H9 (cell line): ENCODE measurements around the gene MRAP. TPM values are rescaled to one million over a fixed set of nuclear protein-coding genes. Genes with fewer than 3 reads are reported as not detected.
A peak's percentile ranks its signal among the peaks of the same experiment; 100 is the strongest.

Experiments used
- DNase-seq: peaks from one replicate; pipeline ENCODE4 v3.0.0-alpha.2; 2017
- H2AFZ ChIP-seq: one replicate; pipeline ENCODE4 v1.6.1; 2013; ENCODE audit warnings: mild to moderate bottlenecking, low read length, control low read depth, moderate library complexity
- H2AK5ac ChIP-seq: 2 replicates; pipeline ENCODE4 v1.6.1; 2013; ENCODE audit warnings: low read length, control low read depth, mixed read lengths; ENCODE audit not compliant: insufficient read length
- H2BK120ac ChIP-seq: one replicate; pipeline ENCODE4 v1.6.1; 2013; ENCODE audit warnings: low read depth, mild to moderate bottlenecking, low read length, control low read depth, inconsistent platforms; ENCODE audit not compliant: poor library complexity, severe bottlenecking
- H2BK12ac ChIP-seq: 2 replicates; pipeline ENCODE4 v1.6.1; 2013; ENCODE audit warnings: low read length, control low read depth, mixed read lengths, low read depth; ENCODE audit not compliant: insufficient read length
- H2BK15ac ChIP-seq: 2 replicates; pipeline ENCODE4 v1.6.1; 2013; ENCODE audit warnings: low read depth, low read length, control low read depth
- H2BK20ac ChIP-seq: one replicate; pipeline ENCODE4 v1.6.1; 2013; ENCODE audit warnings: low read depth, mild to moderate bottlenecking, low read length, control low read depth, inconsistent platforms; ENCODE audit not compliant: poor library complexity, severe bottlenecking
- H2BK5ac ChIP-seq: 2 replicates; pipeline ENCODE4 v1.6.1; 2013; ENCODE audit warnings: low read length, control low read depth, mixed read lengths; ENCODE audit not compliant: insufficient read length
- H3K14ac ChIP-seq: 2 replicates; pipeline ENCODE4 v1.6.1; 2013; ENCODE audit warnings: low read length, control low read depth; ENCODE audit not compliant: insufficient read depth
- H3K18ac ChIP-seq: 2 replicates; pipeline ENCODE4 v1.6.1; 2013; ENCODE audit warnings: low read depth, mild to moderate bottlenecking, mixed read lengths, low read length, control low read depth; ENCODE audit not compliant: insufficient read length
- H3K23ac ChIP-seq: 2 replicates; pipeline ENCODE4 v1.6.1; 2013; ENCODE audit warnings: low read length, control low read depth, mixed read lengths, low read depth; ENCODE audit not compliant: insufficient read length
- H3K23me2 ChIP-seq: 2 replicates; pipeline ENCODE4 v1.6.1; 2013; ENCODE audit warnings: low read depth, mild to moderate bottlenecking, mixed read lengths, low read length, control low read depth; ENCODE audit not compliant: insufficient read length, poor library complexity, severe bottlenecking
- H3K27ac ChIP-seq: 2 replicates; pipeline ENCODE4 v1.5.1; 2013; ENCODE audit warnings: low read length, control low read depth, mixed read lengths, low read depth; ENCODE audit not compliant: insufficient read length
- H3K27me3 ChIP-seq: 2 replicates; pipeline ENCODE4 v1.6.1; 2013; ENCODE audit warnings: low read length, control low read depth, inconsistent platforms; ENCODE audit not compliant: insufficient read depth
- H3K4ac ChIP-seq: 2 replicates; pipeline ENCODE4 v1.6.1; 2013; ENCODE audit warnings: low read depth, mild to moderate bottlenecking, control low read depth, inconsistent platforms, low read length, moderate library complexity
- H3K4me1 ChIP-seq: 2 replicates; pipeline ENCODE4 v1.6.1; 2013; ENCODE audit warnings: low read length, control low read depth, inconsistent platforms; ENCODE audit not compliant: insufficient read depth
- H3K4me2 ChIP-seq: 2 replicates; pipeline ENCODE4 v1.6.1; 2013; ENCODE audit warnings: low read length, control low read depth, mixed read lengths; ENCODE audit not compliant: insufficient read length, insufficient read depth
- H3K56ac ChIP-seq: 2 replicates; pipeline ENCODE4 v1.6.1; 2013; ENCODE audit warnings: low read depth, mild to moderate bottlenecking, mixed read lengths, low read length, control low read depth; ENCODE audit not compliant: insufficient read length
- H3K79me1 ChIP-seq: 2 replicates; pipeline ENCODE4 v1.6.1; 2013; ENCODE audit warnings: low read depth, mild to moderate bottlenecking, moderate library complexity, low read length, control low read depth, inconsistent platforms; ENCODE audit not compliant: insufficient read depth, poor library complexity, severe bottlenecking
- H3K79me2 ChIP-seq: 2 replicates; pipeline ENCODE4 v1.6.1; 2013; ENCODE audit warnings: low read length, control low read depth, inconsistent platforms; ENCODE audit not compliant: insufficient read depth
- H3K9ac ChIP-seq: 2 replicates; pipeline ENCODE4 v1.6.1; 2013; ENCODE audit warnings: low read length, control low read depth, mixed read lengths; ENCODE audit not compliant: insufficient read length; ENCODE audit errors: extremely low read depth
- H3K9me3 ChIP-seq: one replicate; pipeline ENCODE4 v1.6.1; 2013; ENCODE audit warnings: low read depth, low read length, inconsistent platforms; ENCODE audit not compliant: control insufficient read depth
- H3T11ph ChIP-seq: one replicate; pipeline ENCODE4 v1.6.1; 2013; ENCODE audit warnings: mild to moderate bottlenecking, low read length, control low read depth, inconsistent platforms
- H4K20me1 ChIP-seq: one replicate; pipeline ENCODE4 v1.6.1; 2013; ENCODE audit not compliant: control insufficient read depth, insufficient read length, insufficient read depth
- H4K5ac ChIP-seq: 2 replicates; pipeline ENCODE4 v1.6.1; 2013; ENCODE audit warnings: low read depth, mild to moderate bottlenecking, mixed read lengths, low read length, control low read depth; ENCODE audit not compliant: insufficient read length
- H4K8ac ChIP-seq: replicated peaks from 2 replicates; pipeline ENCODE4 v1.6.1; 2013; ENCODE audit warnings: low read length, control low read depth, mixed read lengths, low read depth; ENCODE audit not compliant: insufficient read length
- H4K91ac ChIP-seq: 2 replicates; pipeline ENCODE4 v1.6.1; 2013; ENCODE audit warnings: low read depth, mild to moderate bottlenecking, moderate library complexity, mixed read lengths, low read length, control low read depth; ENCODE audit not compliant: insufficient read length
- H3K27ac Mint-ChIP-seq, 3 experiments: 2 replicates in 2 of 3; 3 replicates in 1 of 3; pipeline ENCODE4 v1.8.0; 2020 to 2021; ENCODE audit warnings: mixed read lengths in 3 of 3, mild to moderate bottlenecking in 1 of 3, moderate library complexity in 1 of 3
- H3K27me3 Mint-ChIP-seq: 2 replicates; pipeline ENCODE4 v1.8.0; 2021; ENCODE audit warnings: low read depth, mild to moderate bottlenecking, moderate library complexity, mixed read lengths
- H3K36me3 Mint-ChIP-seq, 3 experiments: 2 replicates in 2 of 3; 3 replicates in 1 of 3; pipeline ENCODE4 v1.8.0; 2020 to 2021; ENCODE audit warnings: low read depth in 3 of 3, mixed read lengths in 3 of 3; ENCODE audit not compliant: insufficient read depth in 1 of 3
- H3K4me1 Mint-ChIP-seq, 2 experiments: 2 replicates each; pipeline ENCODE4 v1.8.0; 2020; ENCODE audit warnings: mixed read lengths in 2 of 2
- H3K4me3 Mint-ChIP-seq, 2 experiments: 2 replicates in 1 of 2; 3 replicates in 1 of 2; pipeline ENCODE4 v1.8.0; 2020 to 2021; ENCODE audit warnings: mild to moderate bottlenecking in 2 of 2, mixed read lengths in 2 of 2, moderate library complexity in 1 of 2
- H3K9me3 Mint-ChIP-seq, 2 experiments: 2 replicates in 1 of 2; 3 replicates in 1 of 2; pipeline ENCODE4 v1.8.0; 2020; ENCODE audit warnings: mild to moderate bottlenecking in 2 of 2, mixed read lengths in 2 of 2, moderate library complexity in 1 of 2
- CTCF ChIP-seq: fragments of 200-600 bp; sonication (generic); conservative IDR thresholded peaks from 3 replicates; pipeline ENCODE4 v1.8.0; 2021; ENCODE audit warnings: antibody characterized with exemption, mild to moderate bottlenecking
- WGBS: extraction: QIAGEN DNeasy Blood & Tissue Kit; methylation state at CpG from one replicate; pipeline ENCODE4 v1.1.7; 2013; ENCODE audit warnings: missing lambda C conversion rate, low lambda C conversion rate, mixed read lengths; ENCODE audit not compliant: insufficient read length; ENCODE audit errors: extremely low coverage; 5-methylcytosine and 5-hydroxymethylcytosine counted together
- total RNA-seq: library from RNA; stranded (reverse); gene quantifications from 2 replicates; pipeline ENCODE4 v1.2.1, GENCODE V29; 2021

Gene MRAP
- total RNA-seq, 1 experiment from 2014 or later = not detected

- Histone ChIP-seq H2BK120ac (no peak overlapping the region), H3K79me2 (no peaks in the 10 kb centered on the region), H4K20me1 (no peaks in the 10 kb centered on the region), H3K23ac (no peak overlapping the region), H3K56ac (no peak overlapping the region), H3K4me2 (no peak overlapping the region), H4K8ac (no peak overlapping the region), H3K27me3 (no peaks in the 10 kb centered on the region), H3K18ac (no peak overlapping the region), H4K91ac (no peak overlapping the region), H2BK20ac (no peak overlapping the region), H2BK5ac (no peak overlapping the region), H3T11ph (no peak overlapping the region), H2BK15ac (no peak overlapping the region), H3K4me1 (no peaks in the 10 kb centered on the region), H3K23me2 (no peaks in the 10 kb centered on the region), H3K9me3 (no peaks in the 10 kb centered on the region), H4K5ac (no peak overlapping the region), H2AFZ (no peak overlapping the region), H3K9ac (no peak overlapping the region), H3K4ac (no peak overlapping the region), H2BK12ac (no peak overlapping the region), H3K14ac (no peak overlapping the region), H2AK5ac (no peak overlapping the region), H3K79me1 (no peaks in the 10 kb centered on the region), H3K27ac (no peak overlapping the region)
- Mint-ChIP-seq H3K27ac (peak overlapping the region in 2 of 3 experiments; percentile 42 to 61; a peak in 4 of 7 replicates), H3K27me3 (no peaks in the 10 kb centered on the region), H3K4me3 (no peak overlapping the region), H3K36me3 (peaks cover 54 to 89% (median 83%) of the 10 kb centered on the region in 3 experiments; a peak in 6 of 7 replicates), H3K9me3 (no peaks in the 10 kb centered on the region), H3K4me1 (no peaks in the 10 kb centered on the region)
- WGBS = no CpG with 5 or more reads among the region's 5 CpGs
- TF ChIP-seq CTCF = no peak
- no peak for DNase-seq
These were observed 61.8 kb downstream of the MRAP start for GRCh38 chr21:32360401-32360975.

Other genes starting within 250 kb of the MRAP start
- gene MIS18A, start 19.8 kb upstream of the MRAP start, total RNA-seq = 56.3 and 56.5 TPM in 2 replicates
- gene URB1, start 94.2 kb downstream of the MRAP start, total RNA-seq = 20.4 and 23.5 TPM in 2 replicates
- gene EVA1C, start 113.9 kb downstream of the MRAP start, total RNA-seq = 0.98 and 1.8 TPM in 2 replicates